Effector memory CD8-positive, alpha-beta T cell (primary cell): Measurements from ENCODE around the gene NQO1.
"Not testable (repeated sequence)": the region's sequence is repeated elsewhere in the genome, so short reads cannot be mapped to it uniquely, and the experiment has no call there.

Experiments used
- ATAC-seq: fragments of 150-1000 bp; cut with Tn5 transposase; replicated peaks from 2 replicates; pipeline ENCODE4 v1.10.0; 2021; ENCODE audit warnings: mild to moderate bottlenecking, moderate library complexity
- DNase-seq, 3 experiments: peaks; one replicate each; pipeline ENCODE4 v3.0.0; 2021
- H3K27ac Mint-ChIP-seq, 2 donors: one replicate each; pipeline ENCODE4 v1.8.0; 2022; ENCODE audit warnings: mild to moderate bottlenecking in 2 of 2, mixed read lengths in 2 of 2, moderate library complexity in 2 of 2
- H3K27me3 Mint-ChIP-seq, 2 donors: one replicate each; pipeline ENCODE4 v1.8.0; 2022; ENCODE audit warnings: mixed read lengths in 2 of 2
- H3K36me3 Mint-ChIP-seq: one replicate; pipeline ENCODE4 v1.8.0; 2022; ENCODE audit warnings: mild to moderate bottlenecking, moderate library complexity, mixed read lengths; ENCODE audit not compliant: insufficient read depth
- H3K4me1 Mint-ChIP-seq, 2 donors: one replicate each; pipeline ENCODE4 v1.8.0; 2022; ENCODE audit warnings: low read depth in 2 of 2, mixed read lengths in 2 of 2
- H3K4me3 Mint-ChIP-seq, 2 donors: one replicate each; pipeline ENCODE4 v1.8.0; 2022; ENCODE audit warnings: mild to moderate bottlenecking in 2 of 2, mixed read lengths in 2 of 2, moderate library complexity in 2 of 2
- H3K9me3 Mint-ChIP-seq, 2 donors: one replicate each; pipeline ENCODE4 v1.8.0; 2022; ENCODE audit warnings: mixed read lengths in 2 of 2

The NQO1 gene

GRCh38 chr16:69754469-69755310 is 28.3 kb upstream of the NQO1 start, which contains the start of gene NOB1:
Gene NOB1 (minus strand): TSS chr16:69754926. CDS start chr16:69754910, 16 bp downstream.
- Mint-ChIP-seq H3K9me3 (no peaks in the 10 kb centered on the region), H3K27ac (peak within 1 kb of the TSS; percentile 96 to 100), H3K36me3 (peaks cover 42% of the 10 kb centered on the region), H3K4me3 (peak within 1 kb of the TSS; percentile 98 to 100), H3K27me3 (peaks cover 0 to 9% of the 10 kb centered on the region in 2 donors), H3K4me1 (peaks cover 27 to 31% of the 10 kb centered on the region in 2 donors)
- DNase-seq (peak; percentile 93 to 97 (median 94)), ATAC-seq (peak; percentile 97)

- DNase-seq, result no peak
- Mint-ChIP-seq H3K36me3 (peaks cover 44% of the 10 kb centered on the region), H3K9me3 (no peaks in the 10 kb centered on the region), H3K4me1 (peaks cover 27 to 31% of the 10 kb centered on the region in 2 donors), H3K27ac (peak overlapping the region; percentile 96 to 100), H3K4me3 (peak overlapping the region; percentile 98 to 100), H3K27me3 (peaks cover 0 to 9% of the 10 kb centered on the region in 2 donors)
- ATAC-seq, result no peak
Measured at GRCh38 chr16:69754143-69754468, 27.7 kb upstream of the NQO1 start.

- Mint-ChIP-seq H3K27ac (no peak overlapping the region), H3K27me3 (no peaks in the 10 kb centered on the region), H3K36me3 (peaks cover 78% of the 10 kb centered on the region), H3K4me3 (no peak overlapping the region), H3K4me1 (peaks cover 15 to 24% of the 10 kb centered on the region in 2 donors), H3K9me3 (no peaks in the 10 kb centered on the region)
- DNase-seq, result no peak
- ATAC-seq, result no peak
Measured at GRCh38 chr16:69748694-69749345, 22.5 kb upstream of the NQO1 start.

GRCh38 chr16:69747115-69747514 is 20.8 kb upstream of the NQO1 start:
- no peak for DNase-seq
- no peak overlapping the region for H3K4me3 Mint-ChIP-seq
- H3K9me3 Mint-ChIP-seq, result no peaks in the 10 kb centered on the region
- H3K27me3 Mint-ChIP-seq, result no peaks in the 10 kb centered on the region
- no peak for ATAC-seq
- H3K27ac Mint-ChIP-seq, result peak overlapping the region in 1 of 2 donors; percentile 67
- H3K4me1 Mint-ChIP-seq, result peaks cover 2 to 9% of the 10 kb centered on the region in 2 donors
- H3K36me3 Mint-ChIP-seq, result peaks cover 88% of the 10 kb centered on the region

- Mint-ChIP-seq H3K4me3 (no peak overlapping the region), H3K4me1 (peaks cover 1 to 5% of the 10 kb centered on the region in 2 donors), H3K36me3 (peaks cover 92% of the 10 kb centered on the region), H3K27ac (peak overlapping the region in 1 of 2 donors; percentile 32), H3K27me3 (no peaks in the 10 kb centered on the region), H3K9me3 (no peaks in the 10 kb centered on the region)
- DNase-seq (no peak), ATAC-seq (no peak)
Measured at GRCh38 chr16:69745959-69746358, 19.6 kb upstream of the NQO1 start.

GRCh38 chr16:69745232-69745612 is 18.9 kb upstream of the NQO1 start:
- H3K27ac Mint-ChIP-seq, result peak overlapping the region in 1 of 2 donors; percentile 42
- no peaks in the 10 kb centered on the region for H3K9me3 Mint-ChIP-seq
- no peak for ATAC-seq
- H3K27me3 Mint-ChIP-seq, result no peaks in the 10 kb centered on the region
- H3K36me3 Mint-ChIP-seq, result peaks cover 92% of the 10 kb centered on the region
- no peak for DNase-seq
- H3K4me1 Mint-ChIP-seq, result peaks cover 1 to 5% of the 10 kb centered on the region in 2 donors
- no peak overlapping the region for H3K4me3 Mint-ChIP-seq

GRCh38 chr16:69744363-69745231 is 18.2 kb upstream of the NQO1 start:
- Mint-ChIP-seq H3K27me3 (no peaks in the 10 kb centered on the region), H3K4me1 (peaks cover 1 to 5% of the 10 kb centered on the region in 2 donors), H3K9me3 (no peaks in the 10 kb centered on the region), H3K36me3 (peaks cover 92% of the 10 kb centered on the region), H3K27ac (peak overlapping the region in 1 of 2 donors; percentile 42), H3K4me3 (no peak overlapping the region)
- ATAC-seq (no peak), DNase-seq (no peak)

- H3K27ac Mint-ChIP-seq, result no peak overlapping the region
- peaks cover 0 to 1% of the 10 kb centered on the region in 2 donors for H3K4me1 Mint-ChIP-seq
- H3K4me3 Mint-ChIP-seq, result no peak overlapping the region
- DNase-seq, result no peak
- H3K36me3 Mint-ChIP-seq, result peaks cover 69% of the 10 kb centered on the region
- no peak for ATAC-seq
- no peaks in the 10 kb centered on the region for H3K27me3 Mint-ChIP-seq
- no peaks in the 10 kb centered on the region for H3K9me3 Mint-ChIP-seq
Measured at GRCh38 chr16:69741951-69742904, 15.9 kb upstream of the NQO1 start.

- Mint-ChIP-seq H3K9me3 (no peaks in the 10 kb centered on the region), H3K36me3 (peaks cover 62% of the 10 kb centered on the region), H3K27ac (no peak overlapping the region)
Measured at GRCh38 chr16:69741519-69741918, 15.2 kb upstream of the NQO1 start.

GRCh38 chr16:69732101-69732500 is 5.7 kb upstream of the NQO1 start:
- H3K27ac Mint-ChIP-seq, result peak overlapping the region in 1 of 2 donors; percentile 55
- no peak overlapping the region for H3K4me3 Mint-ChIP-seq
- no peaks in the 10 kb centered on the region for H3K36me3 Mint-ChIP-seq
- no peaks in the 10 kb centered on the region for H3K9me3 Mint-ChIP-seq
- H3K27me3 Mint-ChIP-seq, result no peaks in the 10 kb centered on the region
- DNase-seq, result no peak
- ATAC-seq, result no peak
- peaks cover 3 to 7% of the 10 kb centered on the region in 2 donors for H3K4me1 Mint-ChIP-seq

More at GRCh38 chr16:69741519-69741918, 15.2 kb upstream of the NQO1 start:
- no peak for DNase-seq
- Mint-ChIP-seq H3K27me3 (no peaks in the 10 kb centered on the region), H3K4me1 (peaks cover 0 to 1% of the 10 kb centered on the region in 2 donors), H3K4me3 (no peak overlapping the region)
- ATAC-seq, result no peak

GRCh38 chr16:69731280-69731679 is 4.9 kb upstream of the NQO1 start:
- not testable (repeated sequence) for H3K36me3 Mint-ChIP-seq, ATAC-seq, H3K9me3 Mint-ChIP-seq, H3K27ac Mint-ChIP-seq, H3K27me3 Mint-ChIP-seq, DNase-seq, H3K4me3 Mint-ChIP-seq
- peaks cover 11 to 15% of the 10 kb centered on the region in 2 donors for H3K4me1 Mint-ChIP-seq

- not testable (repeated sequence) for H3K4me3 Mint-ChIP-seq, H3K9me3 Mint-ChIP-seq, ATAC-seq, H3K27me3 Mint-ChIP-seq, H3K27ac Mint-ChIP-seq, DNase-seq
- Mint-ChIP-seq H3K4me1 (peaks cover 17% of the 10 kb centered on the region in 2 donors), H3K36me3 (peaks cover 11% of the 10 kb centered on the region)
Measured at GRCh38 chr16:69729030-69729429, 2.7 kb upstream of the NQO1 start.
